PC-9 (cell line): ENCODE data around the gene SH3PXD2A.

Experiments used
- EZH2 ChIP-seq: fragments of 200-600 bp; sonication (generic); IDR thresholded peaks from 2 replicates; pipeline ENCODE4 v1.8.0; 2017; ENCODE audit warnings: antibody characterized with exemption, low read depth
- TF ChIP-seq, protein P1 (sequence below): fragments of 200-600 bp; sonication (generic); conservative IDR thresholded peaks from 2 replicates; pipeline ENCODE4 v1.6.1; 2017; ENCODE audit warnings: mixed run types, antibody characterized with exemption, mild to moderate bottlenecking, moderate library complexity

DNA sequence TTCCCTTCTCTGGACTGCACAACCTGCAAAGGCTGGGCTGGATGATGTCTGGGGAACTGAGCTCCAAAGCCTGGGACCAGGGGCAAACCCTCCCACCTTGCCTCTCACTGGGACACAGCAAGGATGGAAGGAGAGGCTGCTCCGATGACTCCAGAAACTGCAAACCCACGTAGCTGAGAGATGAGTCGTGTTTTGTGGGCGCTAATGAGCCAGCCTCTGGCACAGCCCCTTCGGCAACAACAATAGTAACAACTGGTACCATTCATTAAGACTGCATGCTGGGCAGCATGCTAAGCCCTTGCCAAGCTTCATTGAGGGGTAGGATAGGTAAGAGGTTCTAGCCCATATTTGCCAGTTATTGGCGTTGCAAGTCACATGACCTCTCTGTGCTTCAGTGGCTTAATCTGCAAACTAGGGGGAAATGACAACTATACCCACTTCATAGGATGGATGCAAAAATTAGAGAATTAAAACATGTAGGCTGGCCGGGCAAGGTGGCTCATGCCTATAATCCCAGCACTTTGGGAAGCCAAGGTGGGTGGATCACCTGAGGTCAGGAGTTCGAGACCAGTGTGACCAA lies 145.9 kb downstream of the SH3PXD2A start:
- TF ChIP-seq, protein P1, sequence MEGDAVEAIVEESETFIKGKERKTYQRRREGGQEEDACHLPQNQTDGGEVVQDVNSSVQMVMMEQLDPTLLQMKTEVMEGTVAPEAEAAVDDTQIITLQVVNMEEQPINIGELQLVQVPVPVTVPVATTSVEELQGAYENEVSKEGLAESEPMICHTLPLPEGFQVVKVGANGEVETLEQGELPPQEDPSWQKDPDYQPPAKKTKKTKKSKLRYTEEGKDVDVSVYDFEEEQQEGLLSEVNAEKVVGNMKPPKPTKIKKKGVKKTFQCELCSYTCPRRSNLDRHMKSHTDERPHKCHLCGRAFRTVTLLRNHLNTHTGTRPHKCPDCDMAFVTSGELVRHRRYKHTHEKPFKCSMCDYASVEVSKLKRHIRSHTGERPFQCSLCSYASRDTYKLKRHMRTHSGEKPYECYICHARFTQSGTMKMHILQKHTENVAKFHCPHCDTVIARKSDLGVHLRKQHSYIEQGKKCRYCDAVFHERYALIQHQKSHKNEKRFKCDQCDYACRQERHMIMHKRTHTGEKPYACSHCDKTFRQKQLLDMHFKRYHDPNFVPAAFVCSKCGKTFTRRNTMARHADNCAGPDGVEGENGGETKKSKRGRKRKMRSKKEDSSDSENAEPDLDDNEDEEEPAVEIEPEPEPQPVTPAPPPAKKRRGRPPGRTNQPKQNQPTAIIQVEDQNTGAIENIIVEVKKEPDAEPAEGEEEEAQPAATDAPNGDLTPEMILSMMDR, result no peak
- no peak for TF ChIP-seq EZH2
